Natural killer cell (primary cell): ENCODE results near the gene CGREF1. TPM values are rescaled to one million over a fixed set of nuclear protein-coding genes. Genes with fewer than 3 reads are reported as not detected.

Experiments
- ATAC-seq, 3 donors: fragments of 150-1000 bp in 2 of 3; fragments of 200-7000 bp in 1 of 3; cut with Tn5 transposase; 1 replicate in 1 of 3; 2 replicates in 2 of 3; pipeline ENCODE4 v1.10.0; 2021; ENCODE audit warnings: mild to moderate bottlenecking in 2 of 3, moderate library complexity in 2 of 3
- DNase-seq, 2 donors: peaks; one replicate each; pipeline versions ENCODE4 v3.0.0 to v3.0.0-alpha.2; 2013 to 2021; ENCODE audit warnings: mixed read lengths in 1 of 2
- H3K27ac ChIP-seq: one replicate; pipeline ENCODE4 v1.5.1; 2013; ENCODE audit warnings: mild to moderate bottlenecking, low read length
- H3K27me3 ChIP-seq: one replicate; pipeline ENCODE4 v1.6.1; 2013; ENCODE audit warnings: low read length; ENCODE audit not compliant: control insufficient read depth, insufficient read depth
- H3K36me3 ChIP-seq: one replicate; pipeline ENCODE4 v1.6.1; 2013; ENCODE audit warnings: low read length; ENCODE audit not compliant: control insufficient read depth, insufficient read depth
- H3K4me1 ChIP-seq: one replicate; pipeline ENCODE4 v1.6.1; 2013; ENCODE audit warnings: low read length; ENCODE audit not compliant: control insufficient read depth, insufficient read depth
- H3K4me3 ChIP-seq: one replicate; pipeline ENCODE4 v1.5.1; 2013; ENCODE audit warnings: low read length
- H3K9me3 ChIP-seq: one replicate; pipeline ENCODE4 v1.6.1; 2013; ENCODE audit warnings: low read length; ENCODE audit not compliant: control insufficient read depth, insufficient read depth
- H3K27ac Mint-ChIP-seq, 2 donors: one replicate each; pipeline ENCODE4 v1.8.0; 2022; ENCODE audit warnings: mild to moderate bottlenecking in 2 of 2, mixed read lengths in 2 of 2, moderate library complexity in 1 of 2
- H3K27me3 Mint-ChIP-seq, 2 donors: one replicate each; pipeline ENCODE4 v1.8.0; 2022; ENCODE audit warnings: low read depth in 2 of 2, mixed read lengths in 2 of 2
- H3K36me3 Mint-ChIP-seq: one replicate; pipeline ENCODE4 v1.8.0; 2022; ENCODE audit warnings: mixed read lengths
- H3K4me1 Mint-ChIP-seq, 2 donors: one replicate each; pipeline ENCODE4 v1.8.0; 2022; ENCODE audit warnings: mixed read lengths in 2 of 2
- H3K4me3 Mint-ChIP-seq: one replicate; pipeline ENCODE4 v1.8.0; 2022; ENCODE audit warnings: mild to moderate bottlenecking, moderate library complexity, mixed read lengths
- H3K9me3 Mint-ChIP-seq, 2 donors: one replicate each; pipeline ENCODE4 v1.8.0; 2022; ENCODE audit warnings: mixed read lengths in 2 of 2
- WGBS: methylation state at CpG from one replicate; pipeline ENCODE4 v1.1.7; 2013; ENCODE audit warnings: missing lambda C conversion rate; ENCODE audit not compliant: insufficient coverage; 5-methylcytosine and 5-hydroxymethylcytosine counted together
- intact Hi-C: fragments of 100-400 bp; cut with micrococcal nuclease; formaldehyde crosslinking; loops from one replicate; pipeline ENCODE4 v1.14.2; 2022
- total RNA-seq, 4 donors: library from RNA; stranded (reverse); fragments of 120-200 nt in 1 of 4; gene quantifications; one replicate each; pipeline versions ENCODE4 v1.2.3 to v1.2.4, GENCODE V29; 2013 to 2022
- TF ChIP-seq, protein P1 (sequence below): fragments of 200-600 bp; IDR thresholded peaks from one replicate; pipeline ENCODE4 v1.8.0; 2022; ENCODE audit warnings: antibody characterized with exemption

The CGREF1 gene
- total RNA-seq, 3 donors from 2014 or later (not counting 1 experiment from before 2014, with no cell fraction given) = not detected

DNA sequence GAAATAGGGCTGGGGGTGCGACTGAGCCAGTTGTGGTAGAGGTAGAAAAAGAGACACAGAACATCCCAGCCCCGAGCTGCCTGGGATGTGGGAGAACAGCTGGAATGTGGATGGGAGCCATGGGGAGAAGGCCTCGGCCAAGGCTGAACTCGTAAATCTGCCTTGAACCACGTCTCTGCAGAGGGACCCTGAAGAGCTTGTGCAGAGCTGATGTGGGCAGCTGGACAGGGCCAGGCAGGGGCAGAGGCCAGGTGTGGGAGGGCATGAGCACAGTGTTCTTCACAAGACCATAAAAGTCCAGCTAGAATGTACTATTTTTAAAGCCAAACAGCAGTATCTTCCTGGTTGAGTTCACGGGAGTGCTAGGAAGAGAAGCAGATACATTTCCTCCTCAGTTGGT lies 35.6 kb upstream of the CGREF1 start:
- Histone ChIP-seq H3K27ac (no peak overlapping the region), H3K4me1 (no peaks in the 10 kb centered on the region), H3K36me3 (no peaks in the 10 kb centered on the region), H3K27me3 (no peaks in the 10 kb centered on the region), H3K4me3 (no peak overlapping the region), H3K9me3 (no peaks in the 10 kb centered on the region)
- Mint-ChIP-seq H3K27me3 (no peaks in the 10 kb centered on the region), H3K36me3 (no peaks in the 10 kb centered on the region), H3K27ac (no peak overlapping the region), H3K9me3 (no peaks in the 10 kb centered on the region), H3K4me3 (no peak overlapping the region), H3K4me1 (no peaks in the 10 kb centered on the region)
- 87% methylated on average over 6 of the region's 6 CpGs for WGBS
- TF ChIP-seq, protein P1, sequence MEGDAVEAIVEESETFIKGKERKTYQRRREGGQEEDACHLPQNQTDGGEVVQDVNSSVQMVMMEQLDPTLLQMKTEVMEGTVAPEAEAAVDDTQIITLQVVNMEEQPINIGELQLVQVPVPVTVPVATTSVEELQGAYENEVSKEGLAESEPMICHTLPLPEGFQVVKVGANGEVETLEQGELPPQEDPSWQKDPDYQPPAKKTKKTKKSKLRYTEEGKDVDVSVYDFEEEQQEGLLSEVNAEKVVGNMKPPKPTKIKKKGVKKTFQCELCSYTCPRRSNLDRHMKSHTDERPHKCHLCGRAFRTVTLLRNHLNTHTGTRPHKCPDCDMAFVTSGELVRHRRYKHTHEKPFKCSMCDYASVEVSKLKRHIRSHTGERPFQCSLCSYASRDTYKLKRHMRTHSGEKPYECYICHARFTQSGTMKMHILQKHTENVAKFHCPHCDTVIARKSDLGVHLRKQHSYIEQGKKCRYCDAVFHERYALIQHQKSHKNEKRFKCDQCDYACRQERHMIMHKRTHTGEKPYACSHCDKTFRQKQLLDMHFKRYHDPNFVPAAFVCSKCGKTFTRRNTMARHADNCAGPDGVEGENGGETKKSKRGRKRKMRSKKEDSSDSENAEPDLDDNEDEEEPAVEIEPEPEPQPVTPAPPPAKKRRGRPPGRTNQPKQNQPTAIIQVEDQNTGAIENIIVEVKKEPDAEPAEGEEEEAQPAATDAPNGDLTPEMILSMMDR = no peak
- no peak for ATAC-seq
- DNase-seq = no peak
- intact Hi-C loops = no loop called here

DNA sequence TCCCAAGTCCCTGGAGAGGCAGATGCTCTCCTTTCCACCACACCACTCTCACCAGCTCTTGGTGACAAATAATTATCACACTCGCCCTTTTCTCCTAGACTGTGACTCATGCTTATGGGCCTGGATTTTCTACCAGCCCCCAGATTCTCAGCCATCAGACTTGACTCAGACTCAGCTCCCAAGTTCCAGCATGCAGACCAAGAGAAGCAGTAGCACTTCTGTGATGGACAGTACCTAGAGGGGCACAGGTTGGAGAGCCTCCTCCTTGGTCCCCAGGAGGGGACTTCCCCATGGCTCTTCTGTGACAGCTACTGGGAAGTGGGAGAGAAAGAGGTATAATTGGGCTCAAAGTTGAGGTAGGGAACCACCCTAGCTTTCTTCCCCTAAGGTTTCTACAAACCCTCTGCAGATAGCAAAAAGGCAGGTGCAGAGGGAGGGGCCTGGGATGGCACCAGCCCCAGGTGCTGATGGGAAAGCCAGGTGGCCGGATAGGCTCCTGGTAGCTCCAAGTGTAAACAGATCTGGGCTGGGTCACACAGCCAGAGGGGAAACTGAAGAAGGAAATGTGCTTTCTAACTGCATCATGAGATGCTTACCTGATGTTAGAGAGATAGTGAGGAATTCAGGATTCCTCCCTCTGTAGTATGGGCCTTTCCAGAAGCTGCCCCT lies 34.0 kb upstream of the CGREF1 start:
- H3K27me3 Mint-ChIP-seq = peaks cover 0 to 3% of the 10 kb centered on the region in 2 donors
- WGBS = 74% methylated on average over 2 of the region's 2 CpGs
- H3K4me1 Mint-ChIP-seq = no peaks in the 10 kb centered on the region
- no peak overlapping the region for H3K4me3 ChIP-seq
- H3K36me3 ChIP-seq = no peaks in the 10 kb centered on the region
- ATAC-seq (no peak), DNase-seq (no peak)
- H3K27me3 ChIP-seq = no peaks in the 10 kb centered on the region
- no peaks in the 10 kb centered on the region for H3K36me3 Mint-ChIP-seq
- H3K9me3 Mint-ChIP-seq = no peaks in the 10 kb centered on the region
- TF ChIP-seq, protein P1 = no peak
- no peak overlapping the region for H3K27ac Mint-ChIP-seq
- H3K4me3 Mint-ChIP-seq = no peak overlapping the region
- H3K27ac ChIP-seq = no peak overlapping the region
- intact Hi-C loops = no loop called here
- no peaks in the 10 kb centered on the region for H3K9me3 ChIP-seq
- H3K4me1 ChIP-seq = no peaks in the 10 kb centered on the region

DNA sequence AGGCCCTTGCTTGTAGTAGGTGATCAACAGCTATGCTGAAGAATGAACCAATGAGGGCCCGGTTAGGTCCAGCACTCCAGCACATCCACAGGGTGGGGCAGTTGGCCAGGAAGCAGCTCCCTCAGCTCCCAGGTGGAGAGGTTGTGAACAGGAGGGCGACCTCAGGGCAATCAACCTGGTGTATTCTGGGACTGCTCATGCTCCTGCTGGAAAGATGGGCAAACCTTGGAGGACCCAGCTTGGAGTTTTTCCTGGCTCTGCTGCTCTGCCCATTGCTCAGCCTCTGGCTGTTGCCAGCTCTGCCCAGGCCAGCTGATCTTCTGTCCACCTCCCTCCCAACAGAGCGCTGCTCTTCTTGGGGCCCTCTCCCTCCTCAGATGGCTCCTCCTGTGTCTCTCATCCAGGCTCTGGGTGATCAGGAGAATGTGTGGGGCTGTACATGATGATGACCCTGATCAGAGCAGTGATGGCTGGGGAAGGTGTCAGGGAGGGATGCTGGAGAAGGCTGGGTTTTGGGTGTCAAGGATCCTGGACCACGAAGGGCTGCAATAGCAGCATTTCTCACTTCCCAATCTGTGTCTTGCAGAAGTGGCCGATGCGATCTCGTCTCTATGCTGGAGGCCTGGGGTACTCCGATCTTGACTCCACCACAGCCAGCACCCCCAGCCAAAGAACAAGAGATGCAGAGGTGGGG lies 33.3 kb upstream of the CGREF1 start:
- H3K36me3 Mint-ChIP-seq = no peaks in the 10 kb centered on the region
- no peaks in the 10 kb centered on the region for H3K27me3 ChIP-seq
- peaks cover 0 to 6% of the 10 kb centered on the region in 2 donors for H3K27me3 Mint-ChIP-seq
- H3K27ac ChIP-seq = no peak overlapping the region
- no peak for DNase-seq
- H3K27ac Mint-ChIP-seq = no peak overlapping the region
- TF ChIP-seq, protein P1 = no peak
- intact Hi-C loops = no loop called here
- no peaks in the 10 kb centered on the region for H3K36me3 ChIP-seq
- H3K9me3 Mint-ChIP-seq = no peaks in the 10 kb centered on the region
- no peaks in the 10 kb centered on the region for H3K4me1 Mint-ChIP-seq
- ATAC-seq = no peak
- no peak overlapping the region for H3K4me3 Mint-ChIP-seq
- H3K4me1 ChIP-seq = no peaks in the 10 kb centered on the region
- WGBS = 95% methylated on average over 8 of the region's 8 CpGs
- H3K4me3 ChIP-seq = no peak overlapping the region
- H3K9me3 ChIP-seq = no peaks in the 10 kb centered on the region
